GM19438 (cell line): ENCODE measurements around the gene PGAP2.

Experiments
- ATAC-seq: cut with Tn5 transposase; IDR thresholded peaks from one replicate; pipeline ENCODE4 v1.9.1; 2021; ENCODE audit warnings: low read depth; ENCODE audit not compliant: unreplicated experiment

PGAP2 gene

DNA sequence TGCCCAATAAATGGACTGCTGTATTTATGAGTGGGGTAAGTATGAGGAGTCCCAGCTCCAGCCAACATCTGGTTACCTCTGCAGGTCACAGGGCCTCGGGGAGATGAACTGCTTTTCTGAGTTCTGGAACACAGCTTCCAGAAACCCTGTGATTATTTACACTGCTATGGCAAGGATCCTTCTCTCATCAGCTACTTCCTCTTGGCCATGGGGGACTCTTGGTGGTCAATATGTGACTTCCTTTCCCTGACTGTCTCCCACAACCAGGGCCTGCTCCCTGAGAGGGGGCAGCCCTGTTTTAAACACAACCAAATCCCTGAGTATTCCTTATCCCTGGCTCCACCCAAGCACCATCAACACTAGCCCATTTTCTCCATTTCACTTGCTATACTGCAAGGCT lies 22.4 kb downstream of the PGAP2 start:
- ATAC-seq: no peak

DNA sequence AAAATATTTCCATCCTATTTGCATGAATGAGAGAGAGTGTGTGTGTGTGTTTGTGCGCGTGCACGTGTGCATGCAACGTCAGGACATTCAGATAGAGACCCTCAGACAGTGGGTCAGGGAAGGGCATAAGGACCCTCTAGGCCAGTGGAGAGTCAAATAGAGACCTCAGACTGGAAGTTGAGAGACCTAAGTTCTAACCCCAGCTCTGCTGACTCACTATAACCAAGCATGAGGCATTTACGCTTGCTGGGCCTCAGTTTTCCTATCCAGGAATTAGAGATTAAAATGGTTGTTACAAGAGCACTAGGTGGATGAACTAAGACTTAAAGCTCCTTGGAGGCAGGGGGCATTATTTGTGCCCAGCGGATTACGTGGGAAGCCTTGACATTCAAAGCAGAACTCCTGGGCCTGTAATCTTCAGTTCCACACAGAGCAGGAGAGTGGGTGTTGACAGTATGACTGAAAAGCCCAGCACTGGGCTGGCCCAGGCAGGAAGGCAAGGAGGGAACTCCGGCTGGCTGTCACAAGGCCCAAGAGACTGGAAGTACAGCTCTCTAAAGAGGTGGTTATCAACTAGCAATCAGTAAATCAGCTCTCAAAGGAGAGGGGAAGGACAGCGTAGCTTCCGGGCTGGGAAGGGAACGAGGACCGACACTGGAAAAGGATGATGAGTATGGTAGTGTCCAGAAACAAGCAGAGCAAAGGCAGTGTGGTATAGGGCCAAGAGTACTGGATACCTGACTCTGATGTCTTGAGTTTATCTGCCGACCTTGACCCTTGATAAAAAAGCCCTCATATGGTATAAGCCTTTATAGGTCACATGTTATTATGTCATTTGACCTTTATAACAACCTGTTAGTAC lies 23.2 kb downstream of the PGAP2 start:
- ATAC-seq: no peak

DNA sequence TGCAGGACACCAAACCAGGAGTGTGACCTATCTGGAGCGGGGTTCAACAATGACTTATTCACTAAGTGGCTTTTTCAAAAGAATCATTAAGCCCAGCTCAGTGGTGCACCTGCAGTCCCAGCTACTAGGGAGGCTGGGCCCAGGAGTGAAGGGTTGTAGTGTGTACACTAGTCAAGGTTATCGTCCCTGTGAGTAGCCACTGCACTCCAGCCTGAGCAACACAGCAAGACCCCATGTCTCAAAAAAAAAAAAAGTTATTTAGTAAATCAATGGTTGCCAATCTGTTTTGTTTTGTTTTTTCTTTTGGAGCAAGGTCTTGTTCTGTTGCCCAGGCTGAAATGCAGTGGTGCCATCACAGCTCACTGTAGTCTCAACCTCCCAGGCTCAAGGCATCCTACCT lies 24.5 kb downstream of the PGAP2 start:
- no peak for ATAC-seq

DNA sequence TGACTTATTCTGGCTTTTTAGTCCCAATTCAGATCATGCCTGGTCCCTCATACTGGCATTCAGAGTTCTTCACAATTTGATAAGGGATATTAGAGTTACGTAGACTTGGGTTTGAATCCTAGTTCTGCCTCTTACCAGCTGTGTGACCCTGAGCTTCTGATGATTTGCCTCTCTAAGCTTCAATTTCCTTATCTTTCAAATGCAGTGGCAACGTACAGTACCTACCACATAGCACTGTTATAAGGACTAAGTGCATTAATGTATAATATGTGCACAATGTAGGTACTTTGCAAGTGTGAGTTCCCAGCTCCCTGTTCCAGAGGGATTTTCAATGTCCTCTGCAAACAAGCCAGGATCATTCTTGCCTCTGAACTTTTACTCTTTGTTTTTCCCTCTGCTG lies 25.1 kb downstream of the PGAP2 start:
- ATAC-seq: no peak

DNA sequence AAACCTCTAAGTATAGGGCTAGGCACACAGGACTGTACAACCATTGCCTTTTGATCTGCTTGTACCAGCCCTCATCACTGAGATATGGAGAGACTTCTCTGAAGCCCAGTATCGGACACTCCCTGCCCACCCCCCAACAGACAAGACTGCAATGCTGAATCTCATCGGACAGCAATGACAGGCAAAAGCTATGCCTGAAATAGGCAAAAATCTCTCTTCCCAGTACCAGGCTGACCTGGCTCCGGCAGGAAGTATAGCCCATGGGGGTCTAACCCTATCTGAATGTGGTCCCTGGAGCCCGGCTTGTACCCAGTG lies 25.9 kb downstream of the PGAP2 start:
- ATAC-seq: no peak

DNA sequence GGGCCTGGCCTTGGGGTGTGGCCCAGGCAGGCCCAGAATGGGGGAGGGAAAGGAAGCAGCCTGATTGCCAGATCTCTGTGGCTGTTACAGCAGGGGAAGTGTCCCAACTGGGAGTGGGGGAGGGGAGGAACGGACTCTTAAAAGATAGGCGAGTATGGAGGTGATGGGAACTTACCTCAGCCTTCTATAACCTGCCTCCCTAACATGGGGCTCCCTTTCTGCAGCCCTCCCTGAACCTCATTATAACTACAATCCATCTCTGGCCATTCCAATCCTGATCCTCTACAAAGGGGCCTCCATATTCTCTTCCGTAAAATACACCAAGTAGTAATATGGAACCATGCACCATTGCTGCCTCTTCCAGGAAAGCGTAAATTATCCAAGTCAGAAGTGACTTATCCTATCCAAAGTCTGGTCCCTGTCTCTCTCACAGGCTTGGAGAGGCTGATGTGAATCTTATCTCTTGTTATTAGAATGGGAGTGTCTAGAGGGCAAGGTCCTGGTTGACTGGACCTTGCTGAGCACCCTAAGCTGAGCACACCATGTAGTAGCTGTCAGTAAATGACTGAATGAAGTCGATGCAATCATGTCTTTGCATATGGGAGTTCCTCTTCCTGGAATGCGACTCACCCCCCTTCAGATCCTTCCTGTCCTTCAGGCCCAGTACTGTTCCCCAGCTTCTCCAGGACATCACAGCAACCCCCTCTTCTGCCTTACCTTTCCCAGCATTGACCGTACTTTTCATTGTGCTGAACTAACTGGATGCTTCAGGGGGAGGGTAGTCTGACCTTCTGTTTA lies 26.5 kb downstream of the PGAP2 start:
- no peak for ATAC-seq

DNA sequence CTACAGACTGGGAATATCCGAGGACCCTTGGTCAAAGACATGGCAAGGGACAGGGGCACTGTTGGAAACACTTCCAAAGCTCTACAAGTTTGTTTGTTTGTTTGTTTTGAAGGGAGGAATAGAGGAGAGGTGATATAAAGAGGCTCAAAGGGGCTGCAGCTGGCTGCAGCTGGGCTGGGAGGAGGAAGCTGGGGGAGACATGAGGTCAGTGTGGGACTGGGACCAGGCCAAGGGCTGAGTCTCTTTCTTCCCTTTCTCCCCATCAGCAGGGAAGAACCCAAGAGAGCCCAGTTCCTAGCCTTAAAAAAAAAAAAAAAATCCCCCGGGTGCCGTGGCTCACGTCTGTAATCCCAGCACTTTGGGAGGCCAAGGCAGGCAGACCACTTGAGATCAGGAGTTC lies 27.4 kb downstream of the PGAP2 start:
- ATAC-seq: no peak

DNA sequence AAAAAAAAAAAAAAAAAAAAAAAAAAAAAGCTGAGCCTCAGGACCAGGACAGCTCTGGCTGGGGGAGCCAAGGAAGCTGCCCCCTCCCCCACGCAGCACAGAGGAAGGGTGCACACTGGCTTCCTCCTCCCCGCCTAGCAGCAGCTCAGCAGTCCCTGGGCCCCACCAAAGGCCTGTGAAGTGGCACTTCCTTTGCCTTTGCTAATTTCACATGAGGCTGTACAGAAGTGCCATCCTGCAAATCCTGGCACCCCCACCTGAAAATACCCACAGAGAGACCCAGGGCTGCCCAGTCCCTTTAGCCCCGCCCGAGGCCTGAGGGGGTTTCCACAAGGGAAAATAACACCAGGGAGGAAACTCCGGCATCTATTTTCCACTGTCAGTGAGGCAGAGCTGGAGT lies 28.5 kb downstream of the PGAP2 start:
- no peak for ATAC-seq

DNA sequence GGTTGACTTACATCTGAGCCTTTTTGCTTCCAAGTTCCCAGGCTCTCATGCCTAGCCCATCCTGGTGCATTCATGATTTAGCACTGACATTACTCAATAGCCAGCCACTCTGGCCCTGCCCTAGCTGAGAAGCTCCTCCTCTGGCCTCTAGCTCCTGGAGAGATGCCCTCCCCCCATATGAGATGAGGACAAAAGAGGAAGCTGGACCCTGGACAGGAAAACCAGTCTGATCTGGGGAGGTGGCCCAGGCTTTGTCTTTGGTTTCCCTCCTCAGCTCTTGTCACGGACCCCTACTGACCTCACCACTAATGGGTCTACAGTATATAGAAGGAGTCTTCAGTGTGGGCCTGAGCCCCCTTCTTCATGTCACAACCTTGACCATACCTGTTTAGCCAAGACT lies 29.4 kb downstream of the PGAP2 start:
- ATAC-seq: no peak

DNA sequence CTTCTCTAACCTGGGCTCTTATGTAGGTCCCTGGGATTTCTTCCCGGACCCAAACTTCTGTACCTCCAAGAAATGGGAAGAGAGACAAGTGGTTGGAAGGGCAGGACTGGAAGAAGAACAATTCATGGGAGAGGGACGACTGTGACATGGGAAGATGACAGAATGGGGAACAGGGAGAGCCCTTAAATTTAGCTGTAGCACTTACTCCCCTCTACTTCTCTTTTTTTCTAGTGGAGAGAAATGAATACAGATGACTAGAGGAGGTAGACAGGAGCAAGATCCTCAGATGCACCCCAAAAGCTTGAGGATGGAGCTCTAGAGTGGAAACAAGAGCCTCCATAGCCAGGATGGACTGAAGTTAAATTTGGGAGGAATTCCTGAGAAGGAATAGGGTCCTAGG lies 30.1 kb downstream of the PGAP2 start:
- ATAC-seq: no peak

DNA sequence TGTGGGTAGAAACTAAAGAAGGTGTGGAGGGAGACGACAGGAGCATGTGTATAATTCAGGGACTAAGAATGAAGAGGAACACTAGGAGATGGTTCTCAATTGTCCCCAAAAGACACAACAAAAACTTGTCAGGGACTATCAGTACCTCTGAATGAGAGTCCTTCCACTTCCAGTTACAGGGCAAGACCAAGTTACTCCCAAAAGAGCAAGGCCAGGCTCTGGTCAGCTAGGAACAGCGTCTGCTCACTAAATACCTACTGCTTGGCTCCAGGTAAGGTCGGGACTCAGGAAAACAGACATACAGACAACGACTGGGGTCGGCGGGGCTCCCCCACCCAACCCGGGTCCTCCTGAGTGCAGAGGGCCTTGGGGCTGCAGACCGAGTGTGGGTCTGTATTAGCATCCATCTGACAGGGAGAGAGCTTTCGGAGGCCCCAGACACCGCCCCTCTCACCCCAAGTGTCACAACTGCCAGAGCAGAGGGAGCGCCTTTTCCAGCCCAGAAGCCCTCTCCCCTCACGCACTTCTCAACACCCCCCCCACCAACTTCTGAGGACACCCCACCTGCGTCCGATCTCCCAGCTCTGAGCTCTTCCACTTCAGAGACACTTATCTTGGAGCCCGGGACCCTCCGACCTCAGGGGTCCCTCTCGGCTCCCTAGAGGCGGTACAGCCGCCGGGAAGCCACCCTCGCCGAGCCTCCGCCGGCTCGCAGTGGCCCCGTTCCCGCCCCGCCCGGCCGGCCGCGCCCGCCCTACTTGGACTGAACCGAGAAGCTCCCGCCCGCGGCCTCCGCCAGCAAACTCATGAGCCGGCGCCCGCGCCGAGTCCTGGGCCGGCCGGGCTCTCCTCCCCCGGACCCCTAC lies 31.9 kb downstream of the PGAP2 start:
- no peak for ATAC-seq

DNA sequence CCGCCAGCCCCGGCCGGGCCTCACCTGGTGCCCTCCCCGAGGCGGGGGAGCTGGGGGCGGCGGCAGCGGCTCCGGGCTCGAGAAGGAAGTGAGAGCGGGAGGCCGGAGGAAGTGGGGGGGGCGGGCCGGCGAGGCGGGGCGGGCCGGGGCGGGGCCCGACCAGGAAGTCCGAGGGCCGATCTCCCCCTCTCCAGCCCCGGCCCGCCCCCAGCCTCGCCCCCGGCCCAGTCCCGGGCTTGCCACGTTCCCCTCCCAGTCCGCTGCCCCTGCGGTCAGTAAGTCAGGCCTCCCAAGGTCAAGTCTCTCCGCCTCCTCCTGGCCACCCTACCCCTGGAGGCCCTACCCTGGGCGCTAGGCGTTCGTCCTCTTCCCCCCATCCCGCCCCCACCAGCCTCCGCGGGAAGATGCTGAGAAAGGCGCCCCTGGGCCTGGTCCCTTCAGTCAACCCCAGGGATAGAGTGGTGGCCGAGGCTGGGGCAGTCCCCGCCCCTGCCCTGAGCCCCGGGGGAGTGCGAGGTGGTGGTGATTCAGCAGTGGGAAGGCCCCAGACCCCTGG lies 32.6 kb downstream of the PGAP2 start, which contains the start of gene RHOG:
Gene RHOG (minus strand): TSS at position 90 of the 556 bp plus-strand sequence. CDS start 12,821 bp downstream, outside the sequence.
- peak; percentile 39 for ATAC-seq

DNA sequence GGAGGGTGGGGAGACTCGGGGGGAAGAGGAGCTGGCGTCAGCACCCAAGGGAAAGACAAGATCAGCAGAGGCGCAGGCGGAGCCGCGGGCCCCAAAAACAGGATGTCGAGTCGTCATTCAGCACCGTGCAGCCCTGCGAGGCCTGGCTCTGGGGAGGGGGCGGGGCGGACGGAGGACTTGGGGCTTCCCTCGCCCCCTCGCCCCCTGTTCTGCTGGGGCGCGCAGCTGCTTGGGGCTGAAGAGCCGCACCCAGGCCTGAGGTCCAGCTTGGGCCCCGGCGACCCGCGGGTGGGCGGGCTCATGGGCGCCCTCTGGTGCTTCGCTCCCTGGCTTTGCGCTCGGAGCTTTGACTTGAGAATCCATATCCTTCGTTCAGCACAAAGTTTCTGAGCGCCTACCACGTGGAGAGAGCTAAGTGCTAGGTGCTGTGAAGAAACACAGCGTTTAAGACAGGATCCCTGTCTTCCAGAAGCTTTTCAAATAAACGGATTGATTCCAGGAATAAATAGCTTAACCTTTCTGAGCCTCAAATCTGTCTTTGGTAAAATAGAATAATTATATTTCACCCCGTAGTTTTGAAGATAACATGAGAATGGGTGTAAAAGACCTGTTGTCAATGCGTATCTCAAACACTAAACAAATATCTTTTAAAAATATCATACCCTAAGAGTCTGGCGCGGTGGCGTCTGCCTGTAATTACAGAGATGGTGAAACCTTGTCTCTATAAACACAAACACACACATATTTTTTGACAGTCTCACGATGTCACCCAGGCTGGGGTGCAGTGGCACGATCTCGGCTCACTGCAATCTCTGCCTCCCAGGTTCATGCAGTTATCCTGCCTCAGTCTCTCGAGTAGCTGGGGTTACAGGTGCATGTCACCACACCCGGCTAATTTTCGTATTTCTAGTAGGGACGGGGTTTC lies 33.3 kb downstream of the PGAP2 start:
- ATAC-seq: peak; percentile 46

DNA sequence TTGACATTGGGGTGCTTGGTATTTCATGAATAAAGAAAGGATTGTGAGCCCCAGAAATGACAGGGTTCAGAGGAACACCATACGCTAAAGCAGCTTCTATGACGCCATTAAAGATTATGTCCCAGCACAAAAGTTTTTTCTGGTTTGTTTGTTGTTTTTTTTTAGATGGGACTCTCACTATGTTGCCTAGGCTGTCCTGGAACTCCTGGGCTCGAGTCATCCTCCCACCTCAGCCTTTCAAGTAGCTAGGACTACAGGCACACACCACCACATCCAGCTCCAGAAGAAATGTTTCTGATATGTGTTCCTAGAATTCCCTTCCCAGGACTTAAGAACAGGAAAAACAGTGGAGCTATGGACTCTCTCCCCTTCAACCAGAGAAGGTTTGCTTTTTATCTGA lies 35.0 kb downstream of the PGAP2 start:
- ATAC-seq: no peak

DNA sequence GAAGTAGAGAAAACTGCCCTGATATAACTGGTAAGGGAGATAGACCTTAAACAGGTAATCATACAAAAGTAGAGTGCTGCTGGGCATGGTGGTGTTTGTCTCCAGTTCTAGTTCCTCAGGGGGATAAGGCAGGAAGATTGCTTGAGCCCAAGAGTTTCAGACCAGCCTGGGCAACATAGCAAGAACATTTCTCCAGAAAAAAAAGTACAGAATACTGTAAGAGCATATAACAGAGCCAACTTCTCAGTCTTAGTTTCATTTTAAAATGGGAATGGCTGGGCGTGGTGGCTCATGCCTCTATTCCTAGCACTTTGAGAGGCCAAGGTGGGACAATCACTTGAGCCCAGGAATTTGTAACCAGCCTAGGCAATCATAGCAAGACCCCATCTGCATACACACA lies 36.9 kb downstream of the PGAP2 start:
- no peak for ATAC-seq

DNA sequence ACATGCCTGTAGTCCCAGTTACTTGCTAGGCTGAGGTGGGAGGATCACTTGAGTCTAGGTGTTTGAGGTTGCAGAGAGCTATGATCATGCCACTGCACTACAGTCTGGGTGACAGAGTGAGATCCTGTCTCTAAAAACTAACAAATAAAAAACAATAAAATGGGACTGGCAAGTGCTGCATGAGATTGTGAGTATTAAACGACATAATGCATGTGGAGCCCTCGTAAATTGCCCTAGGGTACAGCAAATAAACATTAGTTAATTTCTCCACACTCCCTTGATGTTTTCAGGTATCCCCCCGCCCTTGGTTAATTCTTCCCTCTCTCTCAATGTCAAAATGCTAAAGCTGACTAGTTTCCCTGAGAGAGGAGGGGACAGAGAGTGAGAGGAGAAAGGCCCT lies 37.3 kb downstream of the PGAP2 start:
- no peak for ATAC-seq

DNA sequence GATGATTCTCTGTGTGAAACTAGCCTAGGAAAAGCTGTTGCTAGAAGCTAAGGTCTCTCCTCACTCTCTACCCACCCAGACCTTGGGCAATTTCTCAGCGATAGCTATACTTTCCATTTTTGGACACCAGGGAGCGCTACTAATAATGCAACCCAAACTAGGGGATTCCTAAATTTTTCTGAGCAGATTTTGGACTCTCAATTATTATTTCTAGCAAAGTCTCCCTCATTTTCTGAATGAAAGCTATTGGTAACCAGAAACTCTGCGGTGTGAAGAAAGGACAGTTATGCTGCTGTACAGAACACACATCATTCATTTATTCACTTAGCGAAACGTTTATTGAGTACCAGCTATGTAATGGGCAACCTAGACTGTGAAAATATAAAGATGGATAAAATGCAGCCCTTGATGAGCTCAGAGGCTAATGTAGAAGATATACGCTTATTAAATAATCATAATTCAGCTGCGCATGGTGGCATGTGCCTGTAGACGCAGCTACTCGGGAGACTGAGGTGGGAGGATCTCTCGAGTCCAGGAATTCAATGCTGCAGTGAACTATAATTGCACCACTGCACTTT lies 41.0 kb downstream of the PGAP2 start:
- ATAC-seq: no peak

DNA sequence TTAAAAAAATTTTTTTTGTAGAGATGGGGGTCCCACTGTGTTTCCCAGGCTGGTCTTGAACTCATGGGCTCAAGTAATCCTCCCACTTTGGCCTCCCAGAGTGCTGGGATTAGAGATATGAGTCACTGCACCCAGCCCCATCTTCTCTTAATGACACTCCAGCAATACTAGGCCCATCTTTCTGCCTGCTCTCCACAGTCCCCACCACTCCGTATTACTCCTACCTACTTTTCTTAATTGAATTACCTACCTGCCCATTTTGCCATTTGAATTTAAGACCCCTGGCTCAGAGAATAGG lies 45.1 kb downstream of the PGAP2 start:
- ATAC-seq: no peak

DNA sequence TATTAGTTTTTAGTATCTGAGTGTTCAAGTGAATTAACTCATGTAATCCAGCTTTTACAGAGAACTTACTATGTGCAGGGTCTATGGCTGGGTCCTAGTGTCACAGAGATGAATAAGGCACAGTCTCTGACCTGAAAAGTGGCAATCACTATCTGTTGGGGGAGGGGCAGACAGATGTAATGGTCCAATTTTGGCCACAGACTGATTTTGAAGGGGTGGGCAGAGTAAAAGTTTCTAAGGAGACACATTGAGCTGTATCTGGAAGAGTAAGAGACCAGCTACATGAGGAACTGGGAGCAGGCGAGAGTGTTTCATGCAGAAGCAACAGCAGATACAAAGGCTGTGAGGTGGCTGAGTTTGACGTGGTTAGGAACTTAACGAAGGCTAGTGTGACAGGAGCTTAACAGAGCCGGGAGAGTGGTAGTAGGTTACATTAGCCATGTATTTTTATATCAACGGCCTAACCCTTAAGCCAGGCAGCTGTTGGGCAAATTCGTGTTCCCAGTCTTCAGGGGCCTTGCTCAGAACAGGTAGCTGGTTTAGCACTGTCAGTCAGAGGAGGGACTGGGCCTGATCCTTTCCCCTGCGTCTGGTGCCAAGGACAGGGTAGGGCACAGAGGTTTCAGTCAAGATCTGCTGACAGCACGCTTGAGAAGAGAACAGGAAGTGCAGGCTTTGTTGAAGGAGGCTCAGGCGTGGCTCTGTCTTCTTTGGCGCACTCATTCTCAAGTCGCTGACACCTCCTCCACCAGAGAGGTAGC lies 45.7 kb downstream of the PGAP2 start:
- ATAC-seq: peak; percentile 43
